Retinal pigment epithelial cell (primary cell): Measurements from ENCODE around the gene ADD1.
A peak's percentile ranks its signal among the peaks of the same experiment; 100 is the strongest.

ENCODE experiments used
- DNase-seq: peaks from one replicate; pipeline ENCODE4 v3.0.0-alpha.2; 2010; ENCODE audit warnings: low read depth
- H3K4me3 ChIP-seq: 2 replicates; pipeline ENCODE4 v1.5.1; 2011; ENCODE audit warnings: mild to moderate bottlenecking, low read length, control low read depth, moderate library complexity
- TF ChIP-seq, protein P1 (sequence below): conservative IDR thresholded peaks from 2 replicates; pipeline ENCODE4 v1.5.1; 2011; ENCODE audit warnings: low read depth, low read length, control low read depth, inconsistent platforms

The ADD1 gene

DNA sequence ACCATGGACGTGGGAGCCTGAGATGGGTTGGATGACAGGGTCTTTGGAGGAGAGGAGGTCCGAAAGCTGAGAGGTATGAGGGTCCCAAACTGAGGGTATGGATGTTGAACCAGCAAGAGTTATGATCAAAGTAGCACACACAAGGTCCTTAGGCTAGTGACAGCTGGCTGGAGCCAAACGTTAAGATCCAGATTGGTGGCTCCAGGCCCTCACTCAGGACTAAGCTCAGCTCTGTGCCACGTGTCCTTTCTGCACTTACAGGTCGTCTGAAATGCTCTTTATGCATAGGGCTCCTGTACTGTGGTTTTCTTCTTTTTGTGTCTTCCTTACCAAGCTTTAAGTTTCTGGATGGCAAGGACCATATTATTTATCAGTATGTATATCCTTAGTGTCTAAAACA, 35.4 kb downstream of the ADD1 start:
- H3K4me3 ChIP-seq = no peak overlapping the region
- no peak for DNase-seq
- TF ChIP-seq, protein P1, sequence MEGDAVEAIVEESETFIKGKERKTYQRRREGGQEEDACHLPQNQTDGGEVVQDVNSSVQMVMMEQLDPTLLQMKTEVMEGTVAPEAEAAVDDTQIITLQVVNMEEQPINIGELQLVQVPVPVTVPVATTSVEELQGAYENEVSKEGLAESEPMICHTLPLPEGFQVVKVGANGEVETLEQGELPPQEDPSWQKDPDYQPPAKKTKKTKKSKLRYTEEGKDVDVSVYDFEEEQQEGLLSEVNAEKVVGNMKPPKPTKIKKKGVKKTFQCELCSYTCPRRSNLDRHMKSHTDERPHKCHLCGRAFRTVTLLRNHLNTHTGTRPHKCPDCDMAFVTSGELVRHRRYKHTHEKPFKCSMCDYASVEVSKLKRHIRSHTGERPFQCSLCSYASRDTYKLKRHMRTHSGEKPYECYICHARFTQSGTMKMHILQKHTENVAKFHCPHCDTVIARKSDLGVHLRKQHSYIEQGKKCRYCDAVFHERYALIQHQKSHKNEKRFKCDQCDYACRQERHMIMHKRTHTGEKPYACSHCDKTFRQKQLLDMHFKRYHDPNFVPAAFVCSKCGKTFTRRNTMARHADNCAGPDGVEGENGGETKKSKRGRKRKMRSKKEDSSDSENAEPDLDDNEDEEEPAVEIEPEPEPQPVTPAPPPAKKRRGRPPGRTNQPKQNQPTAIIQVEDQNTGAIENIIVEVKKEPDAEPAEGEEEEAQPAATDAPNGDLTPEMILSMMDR = no peak

DNA sequence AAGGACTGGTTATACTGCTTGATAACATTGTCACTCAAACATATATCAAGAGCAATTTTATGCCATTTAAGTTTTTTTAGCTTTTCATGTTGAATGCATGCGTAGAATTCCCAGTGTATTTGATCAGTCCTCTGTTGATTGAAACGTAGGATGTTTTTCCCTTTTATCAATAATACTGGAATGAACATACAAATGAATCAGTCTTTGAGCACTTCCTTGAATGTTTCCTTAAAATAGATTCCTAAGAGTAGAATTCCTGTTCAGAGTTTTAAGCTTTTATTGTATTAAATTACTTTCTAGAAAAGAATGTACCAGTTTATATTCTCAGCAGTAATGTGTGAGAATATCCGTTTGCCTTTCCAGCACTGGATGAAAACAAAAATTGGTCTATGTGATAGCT, 37.8 kb downstream of the ADD1 start:
- H3K4me3 ChIP-seq = no peak overlapping the region
- TF ChIP-seq, protein P1 = no peak
- DNase-seq = no peak

DNA sequence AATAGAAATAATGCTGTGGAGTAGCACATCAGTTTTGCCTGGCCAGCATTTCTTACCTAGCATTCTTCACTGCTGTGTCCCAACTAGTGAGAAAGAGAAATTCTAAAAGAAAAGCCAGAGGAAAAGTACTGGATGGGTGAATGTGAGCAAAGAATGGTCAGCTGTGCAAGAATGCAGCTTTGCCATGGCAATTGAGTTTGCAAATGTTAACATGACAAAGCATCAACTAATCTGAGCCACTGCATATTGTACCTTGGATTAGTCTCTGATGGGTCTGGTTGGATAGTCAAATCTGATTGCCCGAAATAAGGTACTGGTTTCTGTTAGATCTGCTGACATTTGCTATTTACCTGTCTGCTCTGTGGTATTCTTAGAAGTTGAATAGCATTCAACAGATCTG, 38.7 kb downstream of the ADD1 start:
- H3K4me3 ChIP-seq = no peak overlapping the region
- no peak for DNase-seq
- TF ChIP-seq, protein P1 = no peak

DNA sequence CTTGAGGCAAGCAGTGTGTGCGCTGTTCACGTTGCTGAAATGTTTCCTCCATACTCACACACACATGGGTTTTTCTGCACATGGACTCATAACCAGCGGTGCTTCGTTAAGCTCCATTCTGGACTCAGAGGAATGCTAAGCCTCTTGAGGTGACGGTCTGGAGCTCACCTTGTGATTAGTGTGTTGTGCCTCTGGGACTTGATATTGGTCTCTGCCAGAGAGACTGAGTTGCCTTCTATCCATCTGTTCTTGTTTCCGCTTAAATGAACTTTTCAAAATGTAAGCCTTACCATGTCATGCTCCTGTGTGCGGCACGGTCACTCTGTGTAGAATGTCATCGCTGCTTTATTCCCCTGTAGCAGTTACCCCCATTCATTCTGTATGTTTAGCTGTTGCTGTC, 42.5 kb downstream of the ADD1 start:
- no peak overlapping the region for H3K4me3 ChIP-seq
- TF ChIP-seq, protein P1 = no peak
- peak; percentile 35 for DNase-seq

DNA sequence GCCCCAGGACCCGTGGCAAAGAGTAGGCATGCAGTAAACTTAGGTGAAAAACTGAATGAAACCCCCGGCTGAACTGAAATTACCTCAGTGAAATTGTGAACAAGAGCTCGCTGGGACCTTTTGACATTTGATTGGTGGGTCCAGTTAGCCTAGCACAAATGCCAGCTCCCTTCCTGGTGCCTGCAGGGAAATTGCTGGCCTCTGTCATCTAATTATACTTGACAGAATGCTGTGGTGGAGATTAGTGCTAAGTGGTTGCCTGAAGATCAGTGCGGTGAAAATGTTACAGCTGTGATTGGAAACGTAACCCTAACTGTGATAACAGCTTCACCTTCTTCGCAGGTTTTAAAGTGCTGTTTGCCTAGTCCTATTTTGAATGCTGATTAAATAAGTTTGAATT, 43.0 kb downstream of the ADD1 start:
- TF ChIP-seq, protein P1 = no peak
- no peak overlapping the region for H3K4me3 ChIP-seq
- DNase-seq = peak; percentile 14

DNA sequence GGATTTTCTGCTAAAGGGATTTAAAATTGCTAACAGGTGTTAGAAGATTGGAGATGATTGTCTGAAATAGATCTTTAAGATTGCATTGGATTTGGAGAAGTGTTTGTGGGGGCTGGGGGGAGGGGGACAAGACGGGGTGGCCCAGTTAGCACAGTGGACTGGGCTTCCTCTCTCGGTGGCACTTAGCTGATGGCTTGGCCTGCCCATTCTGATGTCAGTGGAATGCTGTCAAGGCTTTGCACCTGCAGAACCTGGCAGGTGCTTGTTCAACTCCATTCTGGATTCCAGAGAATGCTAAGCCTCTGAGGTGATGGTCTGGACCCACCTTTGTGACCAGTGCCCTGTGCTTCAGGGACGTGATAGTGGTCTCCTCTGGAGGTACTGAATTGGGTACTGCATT, 43.7 kb downstream of the ADD1 start:
- TF ChIP-seq, protein P1 = no peak
- H3K4me3 ChIP-seq = no peak overlapping the region
- DNase-seq = no peak

DNA sequence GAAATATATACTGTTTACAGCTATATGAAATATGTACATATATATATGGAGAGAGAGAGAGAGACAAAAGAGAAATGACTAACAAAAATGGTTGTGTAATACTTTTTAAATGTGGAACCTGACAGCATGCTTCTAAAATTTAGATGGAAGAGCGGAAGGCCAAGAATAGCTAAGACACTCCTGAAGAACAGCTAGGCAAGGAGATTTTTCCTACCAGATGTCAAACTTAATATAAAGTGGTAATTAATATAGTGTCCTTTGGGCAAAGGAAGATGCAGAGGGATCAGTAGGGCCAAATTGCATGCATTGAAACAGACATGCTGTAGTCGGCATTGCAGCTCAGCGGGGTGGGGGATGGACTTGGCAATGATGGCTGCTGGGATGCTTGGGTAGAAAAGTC, 45.2 kb downstream of the ADD1 start:
- TF ChIP-seq, protein P1 = no peak
- no peak for DNase-seq
- no peak overlapping the region for H3K4me3 ChIP-seq
